Ammon's horn (tissue), 1 donor: Measurements from ENCODE around the gene LRRC25.
"Not testable (repeated sequence)": the region's sequence is repeated elsewhere in the genome, so short reads cannot be mapped to it uniquely, and the experiment has no call there.

ENCODE experiments used
- DNase-seq: peaks from one replicate; pipeline ENCODE4 v3.0.0-alpha.2; 2016; ENCODE audit warnings: low spot score

Gene LRRC25

DNA sequence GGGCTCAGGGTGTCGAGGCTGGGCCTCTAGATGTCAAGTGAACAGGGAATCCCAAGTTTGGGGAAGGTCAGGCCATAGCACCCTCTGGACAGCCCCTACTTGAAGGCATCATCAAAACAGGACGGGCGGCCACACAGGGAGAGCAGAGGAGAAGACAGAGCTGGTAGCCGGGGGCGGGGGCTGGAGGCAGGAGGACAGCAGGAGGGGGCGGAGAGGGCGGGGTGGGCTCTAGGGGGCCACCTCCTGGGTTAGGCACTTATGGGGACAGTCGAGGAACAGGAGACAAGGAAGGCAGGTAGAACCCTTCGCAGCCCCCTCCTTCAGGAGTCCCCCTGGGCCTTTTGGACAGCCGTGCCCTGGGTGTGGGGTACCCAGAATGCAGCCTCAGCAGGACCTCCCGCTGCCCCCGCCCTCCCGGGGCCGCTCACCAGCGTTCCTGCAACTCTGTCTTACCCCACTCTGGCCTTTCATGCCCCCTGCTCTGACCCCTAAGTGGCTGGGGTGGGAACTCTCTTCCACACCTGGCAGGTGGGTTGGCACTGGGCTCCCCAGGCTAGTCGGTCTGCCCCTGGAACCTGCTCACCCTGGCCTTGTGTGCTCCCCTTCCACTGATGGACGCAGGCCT, 27.6 kb upstream of the LRRC25 start:
- DNase-seq = no peak

DNA sequence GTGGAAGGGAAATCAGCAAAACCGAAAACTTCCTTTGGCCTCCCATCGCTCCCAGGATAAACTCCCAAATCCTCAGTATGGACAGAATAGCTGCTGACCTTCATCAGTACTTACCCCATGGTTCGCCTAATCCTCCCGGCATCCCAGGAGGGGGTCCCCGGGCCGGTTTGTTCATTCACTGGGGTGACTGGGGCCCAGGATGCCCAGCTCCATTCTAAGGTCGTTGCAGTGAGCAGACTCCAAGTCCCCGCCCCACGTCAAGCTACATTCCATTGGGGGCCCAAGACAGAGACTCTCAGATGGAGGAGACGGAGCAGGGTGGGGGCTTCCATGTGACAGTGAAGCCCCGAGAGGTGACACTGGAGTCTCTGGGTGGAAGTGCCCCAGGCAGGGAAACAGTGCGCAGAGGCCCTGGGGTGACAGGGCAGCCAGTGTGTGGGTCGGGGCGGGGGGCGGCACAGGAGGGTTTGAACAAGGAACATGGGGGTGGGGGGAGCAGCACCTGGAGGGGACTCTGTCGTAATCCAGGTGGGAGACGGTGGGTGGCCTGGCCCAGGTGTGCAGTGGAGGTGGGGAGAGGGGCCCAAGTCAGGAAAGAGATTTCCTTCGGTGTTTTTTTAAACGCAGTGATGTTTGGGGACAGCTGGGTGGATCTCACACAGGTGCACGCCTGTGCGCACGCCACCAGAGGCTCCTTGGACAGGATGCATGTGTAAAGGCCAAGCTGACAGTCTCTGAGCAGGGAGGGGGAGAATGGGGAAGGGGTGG, 26.9 kb upstream of the LRRC25 start:
- no peak for DNase-seq

DNA sequence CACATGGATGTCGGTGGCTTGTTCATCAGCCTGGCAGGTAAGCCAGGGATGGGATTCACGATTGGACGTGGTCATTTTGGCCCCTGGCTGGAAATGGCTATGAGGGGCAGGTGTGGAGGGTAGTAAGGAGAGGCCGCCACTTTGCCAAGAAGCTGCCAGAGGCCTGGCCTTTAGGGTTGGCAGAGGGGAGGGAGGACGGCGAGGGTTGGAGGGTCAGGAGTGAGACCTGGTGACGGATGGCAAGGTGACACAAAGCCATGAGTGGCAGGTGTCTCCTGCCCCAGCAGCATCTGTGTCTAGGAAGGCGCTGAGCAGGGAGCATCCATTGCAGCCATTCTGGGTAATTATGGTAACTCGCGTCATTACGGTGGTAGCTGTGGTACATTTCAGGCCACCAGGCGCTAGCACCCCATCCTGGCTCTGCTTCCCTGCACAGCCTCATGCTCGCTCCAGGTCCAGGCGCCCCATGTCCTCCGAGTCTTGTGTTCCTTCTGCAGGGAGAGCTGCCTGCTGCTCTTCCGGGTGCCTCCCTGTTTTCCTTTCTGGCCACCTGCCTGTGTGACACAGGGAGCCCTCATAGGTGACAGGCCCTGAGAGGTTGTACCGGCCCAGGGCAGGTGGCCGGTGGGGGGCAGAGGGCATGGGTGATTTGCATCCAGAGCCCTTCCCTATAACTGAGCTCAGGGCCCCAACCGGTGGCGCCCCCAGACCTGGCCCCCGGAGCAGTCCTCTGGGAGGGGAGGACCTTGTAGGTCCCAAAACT, 26.0 kb upstream of the LRRC25 start:
- DNase-seq = peak; percentile 19

DNA sequence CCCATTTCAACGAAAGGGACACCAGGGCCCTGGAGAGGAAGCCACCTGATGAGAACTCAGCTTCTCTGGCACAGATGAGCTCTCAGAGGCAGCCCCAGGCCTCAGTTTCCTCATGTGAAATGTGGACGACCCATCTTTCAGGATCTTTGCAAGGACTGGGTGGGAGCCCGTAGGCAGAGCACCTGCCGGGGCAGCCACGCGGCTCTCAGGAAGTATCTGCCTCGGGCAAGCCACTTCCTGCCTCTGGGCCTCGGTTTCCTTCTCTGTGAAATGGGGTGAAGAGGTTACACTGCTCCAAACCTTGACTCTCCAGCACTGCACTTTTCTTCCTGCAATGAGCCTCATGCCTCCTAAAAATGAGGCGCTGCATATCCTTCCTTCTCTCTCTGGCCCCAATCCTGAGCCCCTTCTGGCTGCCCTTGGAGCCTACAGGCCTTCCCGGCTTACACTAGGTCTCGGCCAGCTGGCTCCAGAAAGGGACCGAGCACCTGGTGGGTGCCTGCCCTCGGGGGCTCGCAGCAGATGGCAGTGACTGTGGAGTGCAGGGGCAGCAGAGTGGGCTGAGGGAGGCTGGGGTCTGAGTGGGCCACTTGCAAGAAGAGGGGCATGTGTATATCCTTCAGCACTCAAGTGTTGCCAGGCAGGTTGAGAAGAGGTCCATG, 25.2 kb upstream of the LRRC25 start:
- no peak for DNase-seq

DNA sequence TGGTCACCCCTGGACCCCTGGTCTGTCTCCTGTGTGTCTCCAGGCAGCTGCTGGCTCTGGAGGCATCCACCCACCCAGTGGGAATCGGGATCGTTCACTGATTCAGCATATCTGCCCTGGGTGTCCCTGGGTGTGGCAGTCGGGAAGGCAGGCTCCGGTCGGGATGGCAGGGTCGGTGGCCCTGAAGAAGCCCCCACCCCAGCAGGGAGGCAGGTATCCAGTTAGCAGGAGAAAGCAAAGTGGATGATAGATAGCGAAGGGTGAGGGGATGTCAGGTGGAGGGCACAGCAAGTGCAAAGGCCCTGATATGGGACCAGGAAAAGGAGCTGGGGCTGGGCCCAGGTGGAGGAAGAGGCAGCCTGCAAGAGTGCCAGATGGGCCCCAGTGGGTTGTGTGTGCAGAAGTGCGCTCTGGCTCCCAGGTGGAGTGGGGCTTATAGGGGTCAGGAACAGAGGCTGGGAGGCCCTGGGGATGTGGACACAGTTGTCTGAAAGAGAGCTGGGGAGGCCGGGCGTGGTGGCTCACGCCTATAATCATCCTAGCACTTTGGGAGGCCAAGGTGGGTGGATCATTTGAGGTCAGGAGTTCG, 24.0 kb upstream of the LRRC25 start:
- peak; percentile 16 for DNase-seq

DNA sequence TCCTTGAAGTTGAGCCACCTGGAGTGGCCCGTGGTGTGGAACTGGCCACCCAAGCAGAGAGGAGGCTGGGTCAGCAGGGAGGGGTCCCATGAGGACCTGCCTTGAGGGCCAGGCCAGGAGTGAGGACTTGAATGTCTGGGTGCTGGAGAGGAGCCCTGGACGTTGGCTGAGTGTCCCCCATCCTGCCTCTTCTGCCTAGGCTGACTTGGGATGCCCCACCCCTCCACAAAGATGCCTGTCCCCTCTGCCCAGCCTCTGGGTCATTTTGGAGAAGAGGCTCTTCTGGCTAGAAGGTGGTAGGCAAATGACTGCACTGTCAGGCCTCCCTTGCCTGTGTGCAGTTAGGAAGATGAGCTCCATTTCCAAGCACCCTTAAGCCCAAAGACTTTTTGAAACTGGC, 23.5 kb upstream of the LRRC25 start:
- no peak for DNase-seq

DNA sequence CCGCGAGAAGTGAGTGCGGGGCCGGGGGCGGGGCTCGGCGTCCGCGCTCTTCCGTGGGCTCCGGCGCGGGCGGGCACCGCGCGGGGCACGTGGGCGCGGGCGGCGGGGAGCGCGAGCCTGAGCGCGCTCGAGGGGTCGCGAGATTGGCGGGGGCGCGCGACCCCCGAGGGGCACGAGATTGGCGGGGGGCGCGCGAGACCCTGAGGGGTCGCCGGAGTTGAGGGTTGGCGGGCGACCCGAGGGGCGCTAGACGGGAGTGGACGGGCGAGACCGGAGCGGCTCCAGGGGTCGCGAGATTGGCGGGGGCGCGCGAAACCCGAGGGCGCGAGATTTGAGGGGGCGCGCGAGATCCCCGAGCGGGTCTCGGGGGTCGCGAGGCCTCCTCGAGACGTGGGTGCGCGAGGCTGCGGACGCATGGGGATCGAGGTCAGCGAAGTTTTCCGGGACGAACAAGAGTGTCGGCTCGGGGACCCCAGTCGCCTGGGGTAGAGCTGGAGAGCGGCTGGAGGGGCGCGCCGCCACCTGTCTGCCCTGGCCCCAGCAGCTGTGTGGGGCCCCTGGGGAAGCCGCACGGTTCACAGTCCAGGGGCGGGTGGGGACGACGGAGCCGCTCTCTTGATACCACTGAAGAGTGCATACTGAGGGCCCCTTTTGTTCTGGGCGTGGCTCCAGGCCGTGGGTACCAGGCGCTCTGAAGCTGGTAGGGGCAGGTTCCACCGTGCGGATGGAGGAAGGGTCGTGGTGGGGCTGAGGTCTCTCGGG, 22.5 kb upstream of the LRRC25 start:
- DNase-seq = peak; percentile 31

DNA sequence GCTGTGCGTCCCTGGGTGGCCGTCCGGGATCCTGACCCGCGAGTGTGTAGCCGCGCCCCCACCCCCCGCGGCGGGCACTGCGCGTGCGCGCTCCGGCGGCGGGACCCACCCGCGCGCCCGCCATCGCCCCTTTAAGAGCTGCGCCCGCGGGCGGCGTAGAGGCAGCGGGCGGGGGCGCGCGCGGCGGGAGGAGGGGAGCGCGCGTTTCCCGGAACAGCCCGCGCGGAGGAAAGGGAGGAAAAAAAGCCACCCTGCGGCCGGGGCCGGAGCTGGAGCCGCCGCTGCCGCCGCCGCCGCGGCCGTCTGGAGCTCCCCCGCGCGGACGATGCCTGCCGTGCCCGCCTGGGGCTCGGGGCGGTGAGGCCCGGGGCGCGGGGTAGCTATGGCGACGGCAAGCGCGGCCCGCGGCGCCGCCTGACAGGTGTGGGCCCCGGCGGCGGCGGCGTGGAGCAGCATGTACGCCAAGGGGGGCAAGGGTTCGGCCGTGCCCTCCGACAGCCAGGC, 21.8 kb upstream of the LRRC25 start, which contains the start of gene SSBP4:
TSS of gene SSBP4 (plus strand) at position 204 of the 504 bp plus-strand sequence. CDS start at position 455, 251 bp downstream.
- DNase-seq = peak; percentile 64

DNA sequence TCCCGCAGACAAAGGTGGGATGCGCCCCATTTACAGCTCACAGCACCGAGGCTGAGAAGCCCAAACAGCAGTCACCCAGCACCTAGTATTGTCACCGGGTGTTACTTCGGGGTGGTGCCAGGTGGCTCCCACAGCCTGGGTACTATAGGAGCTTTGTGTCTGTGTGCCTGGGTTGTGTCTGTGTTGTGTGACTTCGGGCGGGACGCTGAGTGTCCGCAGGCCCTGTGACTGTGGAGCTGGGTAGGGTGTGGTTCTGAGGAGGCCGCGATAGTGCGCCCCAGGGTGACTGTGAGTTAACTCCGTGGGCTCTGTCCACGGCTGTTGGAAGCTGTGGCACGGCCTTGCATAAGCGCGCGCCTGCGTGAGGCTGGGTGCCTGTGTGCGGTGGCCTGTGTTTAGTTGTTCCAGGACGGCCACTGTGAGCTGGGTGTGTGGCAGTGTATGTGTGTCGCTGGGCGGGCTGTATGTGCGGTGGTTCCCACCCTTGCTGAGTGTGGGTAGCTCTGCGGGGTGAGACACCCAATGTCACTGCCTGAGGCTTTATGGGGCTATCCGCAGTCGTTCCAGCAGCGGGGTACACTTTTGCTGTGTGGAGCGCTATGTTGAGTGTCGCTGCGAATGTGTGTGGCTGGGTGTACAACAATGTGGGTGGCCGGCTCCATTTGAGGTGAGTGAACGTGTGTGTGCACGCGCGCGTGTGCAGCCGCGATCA, 21.2 kb upstream of the LRRC25 start:
- DNase-seq = no peak

DNA sequence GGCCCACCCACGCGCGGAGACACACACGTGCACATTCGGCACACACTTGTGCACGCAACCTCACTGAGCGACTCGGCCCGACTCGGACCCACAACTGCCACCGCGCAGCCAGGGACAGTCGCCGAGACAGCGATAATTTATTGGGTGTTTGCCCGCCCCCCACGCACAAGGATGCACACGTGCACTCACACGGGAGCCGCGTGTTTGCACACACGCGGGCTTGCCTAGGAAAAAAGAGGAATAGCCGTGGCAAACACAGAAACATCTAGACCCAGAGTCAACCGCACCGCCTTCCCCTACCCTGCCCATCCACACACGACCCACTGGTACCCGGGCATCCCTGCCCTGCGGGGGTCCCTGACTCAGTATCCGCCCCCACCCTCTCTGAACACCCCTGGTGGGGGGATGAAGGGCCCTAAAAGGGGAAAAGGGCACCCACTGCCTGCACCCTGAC, 20.6 kb upstream of the LRRC25 start:
- DNase-seq = peak; percentile 49

DNA sequence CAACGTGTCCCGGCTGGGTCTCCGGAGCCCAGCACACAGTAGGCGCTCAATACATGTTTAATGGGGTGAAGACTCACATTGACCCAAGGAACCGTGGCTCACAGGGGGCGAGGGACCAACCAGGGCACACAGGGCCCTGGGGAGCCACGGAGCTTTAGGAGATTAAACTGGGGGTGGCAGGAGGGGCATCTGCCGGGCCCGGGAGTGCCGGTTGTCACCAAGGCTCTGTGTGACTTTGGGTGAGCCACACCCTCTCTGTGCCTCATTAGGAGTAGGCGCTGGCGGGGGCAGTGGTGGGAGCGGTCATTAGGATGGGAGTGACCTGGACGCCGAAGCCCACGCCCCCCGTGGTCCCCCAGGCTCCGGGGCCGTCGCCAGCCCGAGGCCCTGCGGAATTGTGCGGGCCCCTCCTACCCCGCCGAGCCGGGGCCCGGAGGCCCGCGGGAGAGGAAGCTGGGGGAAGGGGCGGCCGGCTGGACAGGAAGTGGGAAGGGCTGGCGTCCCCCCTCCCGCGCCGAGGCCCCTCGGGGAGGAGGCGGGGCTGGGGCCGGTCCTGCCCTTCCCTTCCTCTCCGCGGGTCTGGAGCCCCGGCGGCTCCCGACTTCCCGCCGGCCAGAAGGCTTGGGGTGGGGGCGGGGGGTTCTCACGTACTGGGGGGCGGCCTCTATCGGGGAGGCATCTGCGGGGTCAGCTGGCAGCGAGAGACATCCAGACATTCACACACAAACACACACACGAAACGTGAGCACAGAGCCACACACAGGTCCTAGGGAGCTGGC, 20.0 kb upstream of the LRRC25 start:
- DNase-seq = peak; percentile 66

DNA sequence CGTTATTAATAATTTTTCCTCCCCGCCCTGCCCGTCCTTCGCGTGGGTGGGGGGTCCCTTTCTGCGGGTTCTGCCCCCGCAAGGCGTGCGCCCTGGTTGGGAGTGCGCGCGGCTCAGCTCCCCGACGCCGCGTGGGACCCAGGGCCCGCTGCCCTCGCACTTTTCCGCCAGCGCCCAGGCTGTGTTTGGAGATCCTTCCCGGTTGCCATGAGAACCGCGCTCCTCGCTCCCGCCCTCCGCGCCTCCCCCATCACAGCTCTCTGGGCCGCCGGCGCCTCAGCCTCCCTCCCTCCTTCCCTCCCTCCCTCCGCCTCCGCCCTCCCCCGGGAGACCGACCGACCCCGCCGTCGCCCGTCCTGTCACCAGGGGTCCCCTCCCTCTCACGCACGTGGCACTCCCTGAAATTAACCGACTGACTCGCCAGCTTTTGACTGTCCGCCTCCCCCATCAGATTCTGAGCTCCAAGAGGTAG, 19.4 kb upstream of the LRRC25 start:
- DNase-seq = peak; percentile 93

DNA sequence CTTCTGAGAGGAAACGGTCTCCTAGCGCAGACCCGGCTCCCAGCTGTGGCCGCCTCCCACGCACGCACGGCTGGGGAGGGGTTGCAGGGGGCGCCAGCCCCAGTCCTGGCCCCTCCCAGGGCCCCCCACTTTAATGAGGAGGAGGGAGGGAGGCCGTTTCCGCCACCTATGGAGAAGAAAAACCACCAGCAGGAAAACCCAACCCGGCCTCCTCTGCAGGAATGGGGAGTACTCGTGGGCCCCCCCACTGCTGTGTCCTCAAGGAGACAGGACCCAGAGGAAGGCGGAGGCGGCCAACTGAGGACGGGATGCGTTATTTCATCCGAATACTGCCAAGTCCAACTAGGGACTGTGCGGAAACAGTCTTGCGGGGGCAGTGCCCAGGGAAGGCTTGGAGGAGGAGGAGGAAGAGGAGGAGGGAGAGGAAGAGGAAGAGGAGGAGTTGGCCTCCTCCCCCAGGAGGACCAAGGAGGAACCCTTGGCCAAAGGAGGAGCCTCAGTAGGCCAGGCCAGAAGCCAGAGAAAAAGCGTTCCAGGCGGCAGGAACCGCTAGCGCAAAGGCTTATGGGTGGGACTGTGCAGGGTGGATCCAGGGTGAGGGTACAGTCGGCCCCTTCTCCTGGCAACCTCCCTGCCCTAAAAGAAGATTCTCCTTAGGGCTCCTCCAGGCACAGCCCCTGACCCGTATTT, 17.9 kb upstream of the LRRC25 start:
- DNase-seq = peak; percentile 74

DNA sequence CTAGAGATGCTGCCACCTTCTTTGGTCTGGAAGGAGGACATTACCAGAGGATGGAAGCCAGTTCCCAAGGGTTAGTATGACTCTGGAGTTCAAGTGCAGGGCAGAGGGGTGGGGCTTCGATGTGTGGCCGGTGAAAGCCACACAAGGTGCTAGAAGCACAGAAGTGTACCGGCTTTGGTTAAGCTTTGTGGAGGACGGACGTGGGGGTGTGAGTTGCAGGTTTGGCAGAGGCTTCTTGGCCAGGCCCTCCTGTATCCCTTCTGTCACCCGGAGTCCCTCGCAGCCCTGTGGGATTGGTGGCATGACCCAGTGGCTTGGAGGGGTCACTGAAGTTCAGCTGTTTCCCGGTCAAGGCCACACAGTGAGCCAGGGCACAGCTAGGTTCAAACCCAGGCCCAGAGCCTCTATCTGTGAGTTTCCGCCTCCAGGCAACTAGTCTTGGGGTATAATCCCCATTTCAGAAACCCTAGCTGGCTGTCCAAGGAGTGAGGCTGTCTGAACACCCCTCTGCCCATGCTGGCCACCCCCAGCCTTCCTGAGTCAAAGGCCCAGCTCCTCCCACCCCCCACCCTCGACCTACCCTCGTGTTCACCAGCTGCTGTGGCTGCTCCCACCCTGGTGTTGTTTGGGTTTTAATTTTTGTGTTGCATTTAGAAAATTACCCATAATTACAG, 17.2 kb upstream of the LRRC25 start:
- peak; percentile 18 for DNase-seq

DNA sequence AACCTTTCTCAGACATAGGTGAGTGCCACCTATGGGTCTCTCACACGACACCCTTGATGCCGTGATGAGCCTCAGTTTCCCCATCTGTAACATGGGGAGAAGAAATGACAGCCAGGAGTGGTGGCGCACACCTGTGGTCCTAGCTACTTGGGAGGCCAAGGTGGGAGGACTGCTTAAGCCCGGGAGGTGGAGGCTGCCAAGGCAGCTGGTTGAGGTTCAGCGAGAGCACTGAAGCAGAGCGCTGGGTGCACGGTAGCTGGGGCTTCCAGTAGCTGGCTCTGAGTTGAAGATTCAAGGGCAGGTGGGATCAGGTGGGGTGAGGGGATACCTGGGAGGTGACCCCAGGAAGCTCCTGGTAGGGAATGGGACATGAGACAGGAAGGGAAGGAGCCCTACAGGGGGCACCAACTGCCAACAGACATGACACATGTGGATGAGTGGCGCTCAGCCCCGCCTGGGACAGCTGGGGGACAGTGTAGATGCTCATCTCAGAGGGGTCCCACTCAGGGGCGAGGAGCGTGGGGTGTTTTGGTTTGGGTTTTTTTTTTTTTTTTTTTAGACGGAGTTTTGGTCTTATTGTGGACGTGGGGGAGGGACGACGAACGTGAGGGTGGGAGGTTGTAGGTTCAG, 15.3 kb upstream of the LRRC25 start:
- DNase-seq = no peak

DNA sequence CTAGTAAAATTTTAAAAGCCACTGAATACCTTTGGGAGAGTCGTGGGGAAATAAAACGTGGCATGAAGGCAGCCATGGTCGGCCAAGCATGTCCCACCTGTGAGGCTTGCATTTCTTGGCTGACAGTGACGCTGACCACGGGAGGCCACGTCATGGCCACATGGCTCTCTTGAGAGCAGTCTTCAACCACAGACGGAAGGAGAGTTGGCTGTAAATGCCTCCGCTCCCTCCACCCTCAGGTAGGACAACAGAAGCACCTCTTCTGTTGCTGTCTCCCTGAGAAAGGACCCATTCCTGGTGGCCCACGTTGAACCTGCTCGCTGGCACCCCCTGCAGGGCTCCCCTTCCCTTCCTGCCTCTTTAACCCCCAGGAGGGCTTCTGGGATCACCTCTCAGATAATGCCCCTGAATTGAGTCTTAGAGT, 10.6 kb upstream of the LRRC25 start:
- DNase-seq = no peak

DNA sequence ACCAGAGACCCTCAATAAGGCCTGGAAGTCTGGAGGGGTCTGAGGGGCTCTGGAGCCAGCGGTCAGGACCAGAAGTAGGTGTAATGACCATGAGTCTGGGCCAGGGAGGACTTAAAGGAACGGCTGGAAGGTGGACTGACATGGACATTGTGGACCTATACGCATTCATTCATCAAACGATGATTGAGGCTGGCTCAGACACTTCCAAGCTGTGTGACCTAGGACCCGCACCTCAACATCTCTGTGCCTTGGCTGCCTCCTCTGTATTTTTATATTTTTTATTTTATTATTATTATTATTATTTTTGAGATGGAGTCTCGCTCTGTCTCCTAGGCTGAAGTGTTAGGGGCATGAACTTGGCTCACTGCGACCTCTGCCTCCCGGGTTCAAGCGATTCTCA, 9.3 kb upstream of the LRRC25 start:
- DNase-seq = no peak

DNA sequence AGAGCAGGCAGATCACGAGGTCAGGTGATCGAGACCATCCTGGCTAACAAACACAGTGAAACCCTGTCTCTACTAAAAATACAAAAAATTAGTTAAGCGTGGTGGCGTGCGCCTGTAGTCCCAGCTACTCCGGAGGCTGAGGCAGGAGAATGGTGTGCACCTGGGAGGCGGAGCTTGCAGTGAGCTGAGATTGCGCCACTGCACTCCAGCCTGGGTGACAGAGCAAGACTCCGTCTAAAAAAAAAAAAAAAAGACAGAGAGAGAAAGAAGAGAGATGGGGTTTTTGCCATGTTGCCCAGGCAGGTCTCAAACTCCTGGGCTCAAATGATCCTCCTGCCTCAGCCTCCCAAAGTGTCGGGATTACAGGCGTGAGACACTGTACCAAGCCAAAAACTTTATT, 8.3 kb upstream of the LRRC25 start:
- not testable (repeated sequence) for DNase-seq
